ENCODE measurements around the gene FKBP9.
A peak's percentile ranks its signal among the peaks of the same experiment; 100 is the strongest.

Gene FKBP9

DNA sequence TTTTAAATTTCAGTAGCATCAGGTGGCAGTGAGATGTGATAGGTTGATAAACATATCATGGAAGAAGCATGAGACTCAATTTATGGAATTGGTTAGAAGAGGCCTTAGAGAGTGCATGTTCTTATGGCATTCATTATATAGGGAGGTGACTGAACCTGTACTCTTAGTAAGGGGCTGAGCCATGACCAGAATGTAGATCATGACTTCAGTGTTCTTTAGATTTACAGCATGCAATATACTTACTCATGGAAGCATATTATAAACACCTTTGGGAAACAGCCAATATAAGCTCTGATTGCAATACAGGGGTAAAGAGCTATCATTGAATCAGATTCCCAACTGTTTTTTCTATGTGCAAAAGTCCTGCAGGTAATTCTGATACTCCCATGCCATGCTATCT is 55.1 kb downstream of the FKBP9 start:
- DNase-seq = no peak

DNA sequence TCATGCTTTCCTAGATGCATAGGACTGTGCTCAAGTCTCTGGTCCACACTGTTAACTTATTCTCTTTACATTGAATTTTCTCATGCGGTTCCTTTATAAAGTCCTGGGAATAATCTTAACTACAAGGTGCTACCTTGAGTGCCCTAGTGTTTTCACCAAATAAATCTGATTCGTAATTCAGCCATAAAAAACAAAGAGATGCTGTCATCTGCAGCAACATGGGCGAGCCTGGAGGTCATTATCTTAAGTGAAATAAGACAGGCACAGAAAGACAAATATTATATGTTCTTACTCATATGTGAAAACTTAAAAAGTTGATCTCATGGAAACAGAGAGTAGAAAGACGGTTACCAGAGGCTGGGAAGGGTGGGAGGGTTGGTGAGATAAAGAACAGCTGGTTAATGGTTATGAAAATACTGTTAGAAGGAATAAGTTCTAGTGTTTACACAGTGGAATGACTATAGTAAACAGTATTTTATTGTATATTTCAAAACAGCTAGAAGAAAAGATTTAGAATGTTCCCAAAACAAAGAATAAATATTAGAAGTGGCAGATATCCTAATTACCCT is 67.0 kb downstream of the FKBP9 start:
- no peak for DNase-seq

DNA sequence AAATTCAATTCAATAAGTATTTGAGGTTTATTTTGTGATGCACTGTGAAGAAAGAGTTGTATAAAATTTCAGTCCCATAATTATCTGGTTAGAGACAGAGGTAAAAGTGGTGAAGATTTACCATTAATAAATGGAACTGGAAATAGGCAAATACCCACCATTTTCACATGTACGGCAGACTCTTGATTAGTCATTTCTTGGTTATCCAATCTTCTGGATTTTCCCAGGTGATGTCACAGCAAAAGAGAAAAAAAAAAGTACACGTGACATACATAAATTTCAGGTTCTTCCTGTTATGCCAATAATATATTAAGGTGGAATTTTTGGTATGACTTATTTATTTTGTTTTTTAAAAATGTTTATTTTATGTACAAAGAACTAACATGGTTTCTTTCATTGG is 78.5 kb downstream of the FKBP9 start:
- no peak for DNase-seq

DNA sequence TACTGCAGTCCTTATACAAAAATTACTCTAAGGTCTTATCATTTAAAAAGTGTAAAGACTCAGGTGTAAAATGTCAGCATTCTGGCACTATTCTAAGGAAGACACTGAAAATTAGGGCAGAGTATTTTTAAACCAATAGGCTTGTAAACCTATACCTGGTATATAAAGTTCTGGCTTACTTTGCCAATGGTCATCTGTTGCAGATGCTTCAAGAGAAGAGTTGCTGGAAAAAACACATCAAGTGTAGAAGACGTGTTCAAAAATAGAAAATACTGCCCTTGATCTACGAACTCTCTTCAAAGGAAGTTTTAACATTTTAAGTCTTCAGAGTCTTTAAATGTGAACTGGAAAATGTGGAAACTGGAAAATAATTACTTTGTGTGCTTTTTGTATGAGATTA is 81.4 kb downstream of the FKBP9 start:
- no peak for DNase-seq

DNA sequence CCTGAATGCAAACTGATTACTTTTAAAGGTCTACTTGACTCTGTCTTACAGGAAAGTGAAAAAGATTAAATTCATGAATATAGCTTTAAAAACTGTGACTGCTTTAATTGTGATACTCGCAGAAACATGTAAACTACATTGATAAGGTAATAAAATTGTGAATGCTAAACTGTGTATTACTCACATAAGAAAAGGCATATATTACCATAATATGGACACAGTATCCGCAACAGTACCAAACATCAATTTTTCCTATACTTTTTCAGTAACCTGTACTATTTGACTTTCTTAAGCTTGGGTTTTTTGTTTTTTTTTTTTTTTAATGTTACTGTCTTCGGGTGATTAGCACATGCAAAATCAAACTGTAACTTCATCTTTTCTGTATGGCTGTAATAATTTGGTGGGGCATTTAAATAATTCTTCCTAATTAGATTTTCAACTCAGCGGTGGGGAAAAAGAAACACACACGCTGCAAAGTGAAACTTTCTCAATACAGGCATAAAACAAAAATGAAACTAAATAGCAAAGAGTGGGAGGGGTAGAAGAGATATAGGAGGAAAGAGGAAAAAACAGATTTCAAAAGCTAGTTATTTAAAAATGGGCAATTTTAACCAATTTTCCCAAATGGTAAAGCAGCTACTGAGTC is 82.1 kb downstream of the FKBP9 start:
- no peak for DNase-seq

DNA sequence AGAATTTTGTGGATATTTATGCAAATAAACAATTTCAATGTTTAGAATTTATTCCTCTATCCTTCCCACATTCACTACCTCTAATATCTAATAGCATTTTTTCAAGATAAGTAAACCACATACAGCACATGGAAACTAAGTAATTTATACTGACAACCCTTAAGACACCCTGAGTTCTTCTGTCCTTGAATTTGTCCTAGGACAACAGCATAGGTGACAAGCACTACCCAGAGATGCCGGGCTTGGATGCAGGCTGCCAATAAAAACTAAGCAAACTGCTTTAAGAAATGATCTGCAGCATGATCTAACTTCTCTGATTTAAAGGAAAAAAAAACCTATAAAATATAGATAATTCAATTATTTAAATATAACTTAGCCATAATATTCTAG is 82.7 kb downstream of the FKBP9 start:
- no peak for DNase-seq

DNA sequence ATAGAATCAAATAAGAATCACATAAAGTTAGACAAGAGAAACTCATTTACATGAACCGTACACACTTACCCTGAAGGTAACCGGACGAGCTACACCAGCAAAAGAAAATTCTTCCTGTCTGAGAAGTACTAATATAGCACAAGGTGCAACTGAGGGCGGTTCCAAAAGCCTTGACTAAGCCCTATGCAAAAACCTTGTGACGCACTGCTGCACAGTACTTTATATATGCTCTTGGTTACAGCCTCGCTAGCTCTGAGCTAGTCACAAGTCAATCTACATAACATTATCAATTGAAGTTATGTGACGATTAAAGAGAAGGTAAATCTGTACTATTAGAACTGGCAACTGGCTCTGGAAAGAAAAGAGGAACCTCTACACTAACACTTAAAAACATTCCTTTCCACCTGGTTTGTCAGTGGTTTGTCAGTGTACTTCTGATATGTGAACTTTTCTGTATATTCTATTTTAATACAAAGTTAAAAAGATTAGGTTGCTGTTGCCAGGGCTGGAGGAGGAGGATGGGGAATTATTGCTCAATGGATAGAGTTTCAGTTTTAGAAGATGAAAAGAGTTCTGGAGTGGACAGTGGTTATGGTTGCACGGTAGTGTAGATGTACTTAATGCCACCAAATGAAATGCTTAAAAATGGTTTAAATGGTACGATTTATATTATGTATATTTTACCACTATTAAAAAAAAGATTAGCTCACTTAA is 83.7 kb downstream of the FKBP9 start:
- DNase-seq = no peak

DNA sequence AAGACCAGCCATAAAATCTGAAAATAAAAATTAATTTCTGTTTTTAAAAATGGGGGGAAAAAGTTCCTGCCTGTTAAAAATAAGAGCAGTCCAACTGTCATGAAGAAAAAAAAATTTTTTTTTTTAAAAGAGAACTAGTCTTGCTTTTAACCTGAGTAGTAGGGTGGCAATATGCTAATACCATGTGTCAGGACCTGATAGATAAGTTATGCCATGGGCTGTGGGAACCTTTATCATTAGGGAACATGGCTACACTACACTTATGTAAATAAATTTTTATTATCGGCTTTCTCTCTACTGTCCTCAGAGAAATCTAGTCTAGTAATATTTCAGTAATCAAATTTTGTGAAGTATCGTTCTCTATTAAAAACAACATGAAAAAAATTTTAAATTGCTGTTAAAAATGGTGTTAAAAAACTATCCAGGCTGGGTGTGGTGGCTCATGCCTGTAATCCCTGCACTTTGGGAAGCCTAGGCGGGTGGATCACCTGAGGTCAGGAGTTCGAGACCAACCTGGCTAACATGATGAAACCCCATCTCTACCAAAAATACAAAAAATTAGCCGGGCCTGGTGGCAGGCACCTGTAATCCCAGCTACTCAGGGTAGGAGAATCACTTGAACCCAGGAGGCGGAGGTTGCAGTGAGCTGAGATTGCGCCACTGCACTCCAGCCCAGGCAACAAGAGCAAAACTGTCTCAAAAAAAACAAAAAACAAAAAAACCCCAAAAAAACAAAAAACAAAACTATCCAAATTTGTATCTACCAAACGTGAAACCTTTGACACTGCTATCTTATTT is 84.6 kb downstream of the FKBP9 start:
- DNase-seq = no peak

DNA sequence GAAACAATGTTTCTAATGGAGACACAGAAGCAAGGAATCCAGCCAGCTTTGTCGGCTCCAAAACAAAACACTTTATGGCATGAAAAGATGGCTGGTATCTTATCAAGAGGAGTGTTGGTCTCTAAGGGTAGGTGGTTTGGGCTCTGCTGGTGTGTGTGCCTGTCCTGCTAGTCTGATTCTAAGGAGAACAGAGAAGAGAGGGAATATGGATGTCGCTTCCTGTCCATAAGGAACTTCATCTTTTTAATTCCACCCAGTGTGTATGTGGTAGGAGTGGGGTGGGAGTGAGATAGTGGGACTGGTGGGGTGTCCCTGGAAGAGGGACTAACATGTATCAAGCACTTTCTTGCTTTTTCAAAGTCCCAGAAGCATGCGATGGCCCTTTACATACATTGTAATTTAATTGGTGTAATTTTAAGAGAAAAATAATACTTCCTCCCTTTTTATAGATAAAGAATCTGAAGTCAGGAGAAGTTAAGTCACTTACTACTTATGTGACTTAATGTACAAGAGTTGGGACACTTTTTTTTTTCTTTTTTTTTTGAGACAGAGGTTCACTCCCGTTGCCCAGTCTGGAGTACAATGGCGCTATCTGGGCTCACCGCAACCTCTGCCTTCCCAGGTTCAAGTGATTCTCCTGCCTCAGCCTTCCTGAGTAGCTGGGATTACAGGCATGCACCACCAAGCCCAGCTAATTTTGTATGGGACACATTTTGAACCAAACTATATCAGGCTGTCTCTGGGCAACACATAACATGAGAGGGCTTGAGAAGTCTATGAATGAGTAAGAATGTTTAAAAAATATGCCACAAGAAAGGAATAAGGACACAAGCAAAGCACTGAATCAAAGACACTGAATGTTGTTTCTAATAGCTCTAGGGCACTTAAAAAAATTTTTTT is 86.5 kb downstream of the FKBP9 start:
- no peak for DNase-seq

DNA sequence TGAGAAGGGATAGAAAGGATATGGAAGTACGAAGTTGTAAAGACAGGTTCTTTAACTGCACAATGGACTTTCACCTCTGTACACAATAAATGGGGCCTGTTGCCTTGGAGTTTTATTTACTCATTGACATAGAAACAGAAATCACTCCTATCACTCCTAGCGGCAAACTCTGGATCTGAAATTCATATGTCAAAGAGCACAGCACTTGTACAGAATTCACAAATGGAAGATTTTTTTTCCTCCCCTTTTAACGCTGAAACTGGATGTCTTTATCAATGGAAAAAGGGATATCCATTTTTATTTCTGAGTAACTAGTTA is 87.1 kb downstream of the FKBP9 start:
- no peak for DNase-seq

DNA sequence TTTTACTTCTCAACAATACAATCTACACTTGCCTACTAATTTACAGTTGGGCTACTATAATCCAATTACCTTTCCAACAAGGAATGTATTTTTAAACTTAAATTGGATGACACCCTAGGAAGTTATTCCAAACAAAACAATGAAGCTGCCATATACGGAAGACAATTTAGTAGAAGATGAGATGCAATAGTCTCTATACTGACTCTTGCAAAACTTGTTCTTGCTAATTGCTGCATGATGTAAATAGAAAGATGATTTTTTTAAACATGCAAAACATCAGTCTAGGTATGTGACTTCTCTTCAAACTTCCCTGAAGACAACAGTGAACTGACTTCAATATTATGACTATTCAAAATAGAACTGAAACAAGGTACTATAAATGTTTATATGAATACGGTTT is 87.7 kb downstream of the FKBP9 start:
- DNase-seq = no peak

DNA sequence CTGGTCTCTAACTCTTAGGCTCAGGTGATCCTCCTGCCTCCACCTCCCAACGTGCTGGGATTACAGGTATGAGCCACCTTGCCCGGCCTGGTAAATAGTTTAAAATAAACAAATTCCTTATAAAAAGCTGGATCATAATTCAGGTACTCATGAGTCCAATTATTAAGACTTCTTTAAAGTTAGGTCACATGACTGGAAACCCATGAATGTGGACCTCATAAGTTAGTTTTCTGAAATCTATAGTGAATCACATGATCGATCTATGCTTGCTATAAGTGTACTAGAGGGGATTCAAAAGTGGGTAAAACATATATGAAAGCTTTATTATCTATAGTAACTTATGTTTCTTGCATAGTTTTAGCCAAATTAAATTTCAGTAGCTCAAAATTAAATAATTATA is 91.0 kb downstream of the FKBP9 start:
- no peak for DNase-seq

DNA sequence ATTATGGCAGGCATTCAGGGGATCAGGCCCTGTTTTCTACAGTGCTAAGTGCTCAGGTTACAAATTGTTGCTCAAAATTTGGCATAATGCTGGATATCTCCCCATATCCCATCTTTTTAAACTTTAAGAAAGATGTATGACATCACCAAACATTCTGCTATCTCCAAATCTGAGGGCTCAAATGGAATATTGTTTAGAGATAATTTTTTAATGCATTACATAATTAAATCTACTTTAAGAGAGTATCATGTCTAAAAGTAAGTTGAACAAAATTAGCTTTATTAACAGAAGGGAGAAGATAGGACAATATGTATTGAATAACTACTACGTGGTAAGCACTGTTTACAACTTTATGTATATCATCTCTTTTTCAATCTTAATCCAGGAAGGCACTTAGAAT is 91.5 kb downstream of the FKBP9 start:
- no peak for DNase-seq

DNA sequence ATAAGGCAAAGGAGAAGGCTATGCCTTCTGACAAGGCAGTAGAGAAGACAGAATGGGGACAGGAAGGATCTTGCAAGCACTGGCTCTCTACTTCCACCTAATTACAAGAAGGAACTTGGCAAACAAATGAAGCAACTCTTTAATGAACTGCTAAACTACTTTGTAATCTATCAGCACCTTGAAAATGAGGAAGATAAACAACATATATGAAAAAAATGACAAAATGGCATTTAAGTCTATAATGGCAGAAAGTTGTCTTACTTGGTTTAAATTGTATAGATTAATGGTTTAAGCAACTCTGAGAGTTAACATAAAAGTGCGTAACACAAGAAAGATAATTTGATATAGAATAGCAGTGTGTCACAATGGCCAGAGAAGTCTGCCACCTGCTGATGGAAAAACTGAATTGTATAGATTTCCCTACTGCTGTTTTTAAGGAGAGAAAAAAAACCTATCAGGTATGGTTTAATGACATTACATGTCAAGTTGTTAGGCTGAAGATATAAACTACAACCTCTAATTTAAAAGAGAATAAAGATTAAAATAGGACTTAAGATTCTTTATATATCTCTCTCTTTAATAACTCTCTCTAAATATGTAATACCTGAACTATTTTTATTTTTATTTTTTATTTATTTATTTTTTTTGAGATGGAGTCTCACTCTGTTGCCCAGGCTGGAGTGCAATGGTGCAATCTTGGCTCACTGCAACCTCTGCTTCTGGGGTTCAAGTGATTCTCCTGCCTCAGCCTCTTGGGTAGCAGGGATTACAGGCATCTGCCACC is 93.5 kb downstream of the FKBP9 start:
- DNase-seq = peak; percentile 7

DNA sequence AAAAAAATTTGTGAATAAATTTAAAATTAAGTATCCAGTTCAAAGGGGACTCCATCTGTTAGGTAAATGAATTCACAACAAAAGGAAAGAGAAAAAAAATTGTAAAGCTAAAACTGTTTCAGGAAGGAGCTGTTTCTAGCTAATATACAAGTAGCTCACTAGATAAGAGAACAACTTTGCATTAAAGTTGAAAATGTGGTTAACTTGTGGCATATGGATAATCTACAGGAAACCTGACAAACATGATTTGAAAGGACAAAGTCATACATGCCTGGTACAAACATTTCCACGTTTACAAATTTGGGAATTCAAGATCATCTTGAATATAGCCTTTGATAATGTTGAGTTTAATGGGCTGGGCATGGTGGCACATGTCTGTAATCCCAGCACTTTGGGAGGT is 96.5 kb downstream of the FKBP9 start:
- no peak for DNase-seq

DNA sequence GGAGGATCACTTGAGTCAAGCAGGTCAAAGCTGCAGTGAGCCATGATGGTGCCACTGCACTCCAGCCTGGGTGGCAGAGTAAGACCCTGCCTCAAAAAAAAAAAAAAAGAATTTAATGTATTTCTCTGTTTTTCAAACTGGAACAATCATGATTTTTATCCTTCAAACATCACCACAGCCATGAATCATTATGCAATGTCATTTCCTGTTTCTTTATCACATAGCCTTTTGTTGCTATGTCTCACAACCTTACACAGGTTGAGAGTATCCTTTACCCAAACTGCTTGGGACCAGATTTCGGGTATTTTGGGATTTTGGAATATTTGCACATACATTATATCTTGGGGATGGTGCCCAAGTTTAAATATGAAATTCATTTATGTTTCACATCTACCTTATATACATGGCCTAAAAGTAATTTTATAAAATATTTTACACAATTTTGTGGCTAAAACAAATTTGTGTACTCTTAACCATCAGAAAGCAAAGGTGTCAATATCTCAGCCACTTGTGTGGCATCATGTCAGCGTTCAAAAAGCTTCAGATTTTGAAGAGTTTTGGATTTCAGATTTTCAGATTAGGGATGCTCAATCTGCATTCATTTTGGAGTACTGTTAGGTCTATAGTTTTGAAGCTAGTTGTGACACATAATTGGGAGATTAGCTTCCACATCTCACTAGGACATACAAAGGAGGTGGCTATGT is 97.2 kb downstream of the FKBP9 start:
- no peak for DNase-seq

DNA sequence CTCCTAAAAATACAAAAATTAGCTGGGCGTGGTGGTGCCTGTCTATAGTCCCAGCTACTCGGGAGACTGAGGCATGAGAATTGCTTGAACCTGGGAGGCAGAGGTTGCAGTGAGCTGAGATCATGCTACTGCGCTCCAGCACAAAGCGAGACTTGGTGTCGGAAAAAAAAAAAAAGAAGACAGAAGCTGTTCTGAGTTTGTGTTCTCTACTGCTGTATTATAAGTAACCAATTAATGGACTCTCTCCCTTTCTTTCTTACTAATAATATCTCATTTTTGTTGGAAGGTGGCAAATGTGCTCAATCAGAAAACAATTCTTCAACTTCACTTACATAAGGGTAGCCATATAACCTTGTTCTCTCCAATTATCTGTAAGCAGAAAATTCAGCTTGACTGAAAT is 97.9 kb downstream of the FKBP9 start:
- no peak for DNase-seq

All from SHP77 treated with DMSO at 0.1 percent for 48 hours (cell line).